Right hindlimb (tissue), 1 donor: Measurements from ENCODE around the gene CTDP1.

Experiments used
- DNase-seq: peaks from one replicate; pipeline ENCODE4 v3.0.0-alpha.2; 2018

Gene CTDP1

GRCh38 chr18:79799619-79800370, 120.2 kb downstream of the CTDP1 start:
- DNase-seq = no peak

DNA sequence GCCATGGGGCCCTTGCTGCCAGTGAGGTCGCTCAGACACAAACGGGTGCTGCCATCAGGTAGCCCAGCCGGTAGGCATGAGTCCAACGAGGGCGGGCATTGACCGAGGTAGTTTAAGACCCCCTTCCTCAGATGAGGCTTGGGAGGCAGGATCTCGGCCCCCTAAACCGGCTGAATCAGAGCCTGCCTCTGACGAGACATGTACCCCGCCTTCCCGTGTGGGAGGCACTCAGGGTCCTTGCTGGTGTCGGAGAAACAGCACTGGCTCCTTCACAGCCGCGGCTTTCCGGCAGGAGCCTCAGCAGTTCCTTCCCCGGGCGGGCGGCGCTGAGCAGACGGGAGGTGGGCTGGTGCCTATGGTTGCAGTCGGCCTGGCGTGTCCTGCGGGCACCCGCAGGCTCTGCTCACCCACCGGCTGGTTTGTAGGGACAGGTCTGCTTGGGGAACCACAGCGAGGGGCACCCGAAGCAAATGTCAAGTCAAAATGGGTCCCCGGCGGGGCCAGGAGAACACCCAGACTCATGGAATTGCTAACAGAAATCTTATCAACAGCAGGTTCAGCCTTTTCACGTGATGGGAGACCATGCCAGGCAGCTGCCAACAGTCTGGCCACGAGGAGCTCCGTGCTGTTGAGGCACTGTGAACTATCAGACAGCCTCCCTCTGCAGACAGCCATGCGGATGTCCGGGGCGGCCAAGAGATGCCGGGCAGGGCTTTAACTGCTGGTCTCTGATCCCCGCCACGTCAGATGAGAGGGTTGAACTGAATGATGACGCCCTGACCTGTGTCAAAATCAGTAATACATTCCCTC, 121.0 kb downstream of the CTDP1 start:
- no peak for DNase-seq

DNA sequence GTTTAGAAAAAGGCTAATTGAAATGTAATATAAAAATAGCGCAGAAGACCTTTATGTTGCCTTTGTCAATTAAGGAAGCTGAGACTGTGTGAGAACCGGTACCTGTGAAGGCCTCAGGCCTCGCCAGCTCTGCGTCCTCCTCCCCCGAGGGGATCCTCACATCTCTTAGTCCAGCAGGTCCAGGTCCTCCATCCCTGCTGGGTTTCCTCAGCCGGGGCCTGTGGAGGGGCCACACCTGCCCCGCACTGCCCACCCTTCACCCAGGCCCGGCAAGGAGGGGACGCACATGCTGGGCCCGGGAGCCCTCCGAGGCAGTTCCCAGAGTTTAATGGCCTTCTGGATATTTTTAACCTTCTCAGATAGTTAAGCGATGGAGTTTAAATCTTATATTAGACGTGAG, 121.6 kb downstream of the CTDP1 start:
- no peak for DNase-seq

GRCh38 chr18:79801641-79802040, 122.0 kb downstream of the CTDP1 start:
- DNase-seq = no peak

- DNase-seq = no peak
These were observed 122.7 kb downstream of the CTDP1 start for GRCh38 chr18:79802298-79802697.

DNA sequence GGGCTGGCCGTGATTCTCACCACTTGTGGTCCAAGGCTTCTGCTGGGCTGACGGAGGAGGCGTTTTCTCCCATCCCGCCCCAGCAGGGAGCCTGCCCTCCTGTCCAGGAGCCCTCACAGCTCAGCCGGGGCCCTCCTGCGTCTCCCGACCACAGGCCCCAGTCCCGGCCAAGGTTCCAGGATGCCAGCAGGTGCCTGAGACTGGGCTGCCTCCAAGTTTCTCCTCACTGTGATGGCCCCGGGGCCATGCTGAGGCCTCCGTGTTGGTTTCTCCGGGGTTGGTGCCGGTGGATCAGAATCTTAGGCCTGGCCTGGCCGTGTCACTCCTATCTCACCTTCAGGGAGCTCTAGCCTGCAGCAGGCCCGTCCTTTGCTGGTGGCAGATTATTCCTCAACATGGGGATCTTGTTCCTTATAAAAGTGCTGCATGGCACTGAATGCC, 124.0 kb downstream of the CTDP1 start:
- DNase-seq = no peak
